H9 (cell line): ENCODE measurements around the gene PHLDB1. TPM values are rescaled to one million over a fixed set of nuclear protein-coding genes. Genes with fewer than 3 reads are reported as not detected.

Source experiments
- DNase-seq: peaks from one replicate; pipeline ENCODE4 v3.0.0-alpha.2; 2017
- H2AFZ ChIP-seq: one replicate; pipeline ENCODE4 v1.6.1; 2013; ENCODE audit warnings: mild to moderate bottlenecking, low read length, control low read depth, moderate library complexity
- H2AK5ac ChIP-seq: 2 replicates; pipeline ENCODE4 v1.6.1; 2013; ENCODE audit warnings: low read length, control low read depth, mixed read lengths; ENCODE audit not compliant: insufficient read length
- H2BK120ac ChIP-seq: one replicate; pipeline ENCODE4 v1.6.1; 2013; ENCODE audit warnings: low read depth, mild to moderate bottlenecking, low read length, control low read depth, inconsistent platforms; ENCODE audit not compliant: poor library complexity, severe bottlenecking
- H2BK12ac ChIP-seq: 2 replicates; pipeline ENCODE4 v1.6.1; 2013; ENCODE audit warnings: low read length, control low read depth, mixed read lengths, low read depth; ENCODE audit not compliant: insufficient read length
- H2BK15ac ChIP-seq: 2 replicates; pipeline ENCODE4 v1.6.1; 2013; ENCODE audit warnings: low read depth, low read length, control low read depth
- H2BK20ac ChIP-seq: one replicate; pipeline ENCODE4 v1.6.1; 2013; ENCODE audit warnings: low read depth, mild to moderate bottlenecking, low read length, control low read depth, inconsistent platforms; ENCODE audit not compliant: poor library complexity, severe bottlenecking
- H2BK5ac ChIP-seq: 2 replicates; pipeline ENCODE4 v1.6.1; 2013; ENCODE audit warnings: low read length, control low read depth, mixed read lengths; ENCODE audit not compliant: insufficient read length
- H3K14ac ChIP-seq: 2 replicates; pipeline ENCODE4 v1.6.1; 2013; ENCODE audit warnings: low read length, control low read depth; ENCODE audit not compliant: insufficient read depth
- H3K18ac ChIP-seq: 2 replicates; pipeline ENCODE4 v1.6.1; 2013; ENCODE audit warnings: low read depth, mild to moderate bottlenecking, mixed read lengths, low read length, control low read depth; ENCODE audit not compliant: insufficient read length
- H3K23ac ChIP-seq: 2 replicates; pipeline ENCODE4 v1.6.1; 2013; ENCODE audit warnings: low read length, control low read depth, mixed read lengths, low read depth; ENCODE audit not compliant: insufficient read length
- H3K23me2 ChIP-seq: 2 replicates; pipeline ENCODE4 v1.6.1; 2013; ENCODE audit warnings: low read depth, mild to moderate bottlenecking, mixed read lengths, low read length, control low read depth; ENCODE audit not compliant: insufficient read length, poor library complexity, severe bottlenecking
- H3K27ac ChIP-seq: 2 replicates; pipeline ENCODE4 v1.5.1; 2013; ENCODE audit warnings: low read length, control low read depth, mixed read lengths, low read depth; ENCODE audit not compliant: insufficient read length
- H3K27me3 ChIP-seq: 2 replicates; pipeline ENCODE4 v1.6.1; 2013; ENCODE audit warnings: low read length, control low read depth, inconsistent platforms; ENCODE audit not compliant: insufficient read depth
- H3K4ac ChIP-seq: 2 replicates; pipeline ENCODE4 v1.6.1; 2013; ENCODE audit warnings: low read depth, mild to moderate bottlenecking, control low read depth, inconsistent platforms, low read length, moderate library complexity
- H3K4me1 ChIP-seq: 2 replicates; pipeline ENCODE4 v1.6.1; 2013; ENCODE audit warnings: low read length, control low read depth, inconsistent platforms; ENCODE audit not compliant: insufficient read depth
- H3K4me2 ChIP-seq: 2 replicates; pipeline ENCODE4 v1.6.1; 2013; ENCODE audit warnings: low read length, control low read depth, mixed read lengths; ENCODE audit not compliant: insufficient read length, insufficient read depth
- H3K56ac ChIP-seq: 2 replicates; pipeline ENCODE4 v1.6.1; 2013; ENCODE audit warnings: low read depth, mild to moderate bottlenecking, mixed read lengths, low read length, control low read depth; ENCODE audit not compliant: insufficient read length
- H3K79me1 ChIP-seq: 2 replicates; pipeline ENCODE4 v1.6.1; 2013; ENCODE audit warnings: low read depth, mild to moderate bottlenecking, moderate library complexity, low read length, control low read depth, inconsistent platforms; ENCODE audit not compliant: insufficient read depth, poor library complexity, severe bottlenecking
- H3K79me2 ChIP-seq: 2 replicates; pipeline ENCODE4 v1.6.1; 2013; ENCODE audit warnings: low read length, control low read depth, inconsistent platforms; ENCODE audit not compliant: insufficient read depth
- H3K9ac ChIP-seq: 2 replicates; pipeline ENCODE4 v1.6.1; 2013; ENCODE audit warnings: low read length, control low read depth, mixed read lengths; ENCODE audit not compliant: insufficient read length; ENCODE audit errors: extremely low read depth
- H3K9me3 ChIP-seq: one replicate; pipeline ENCODE4 v1.6.1; 2013; ENCODE audit warnings: low read depth, low read length, inconsistent platforms; ENCODE audit not compliant: control insufficient read depth
- H3T11ph ChIP-seq: one replicate; pipeline ENCODE4 v1.6.1; 2013; ENCODE audit warnings: mild to moderate bottlenecking, low read length, control low read depth, inconsistent platforms
- H4K20me1 ChIP-seq: one replicate; pipeline ENCODE4 v1.6.1; 2013; ENCODE audit not compliant: control insufficient read depth, insufficient read length, insufficient read depth
- H4K5ac ChIP-seq: 2 replicates; pipeline ENCODE4 v1.6.1; 2013; ENCODE audit warnings: low read depth, mild to moderate bottlenecking, mixed read lengths, low read length, control low read depth; ENCODE audit not compliant: insufficient read length
- H4K8ac ChIP-seq: replicated peaks from 2 replicates; pipeline ENCODE4 v1.6.1; 2013; ENCODE audit warnings: low read length, control low read depth, mixed read lengths, low read depth; ENCODE audit not compliant: insufficient read length
- H4K91ac ChIP-seq: 2 replicates; pipeline ENCODE4 v1.6.1; 2013; ENCODE audit warnings: low read depth, mild to moderate bottlenecking, moderate library complexity, mixed read lengths, low read length, control low read depth; ENCODE audit not compliant: insufficient read length
- H3K27ac Mint-ChIP-seq, 3 experiments: 2 replicates in 2 of 3; 3 replicates in 1 of 3; pipeline ENCODE4 v1.8.0; 2020 to 2021; ENCODE audit warnings: mixed read lengths in 3 of 3, mild to moderate bottlenecking in 1 of 3, moderate library complexity in 1 of 3
- H3K27me3 Mint-ChIP-seq: 2 replicates; pipeline ENCODE4 v1.8.0; 2021; ENCODE audit warnings: low read depth, mild to moderate bottlenecking, moderate library complexity, mixed read lengths
- H3K36me3 Mint-ChIP-seq, 3 experiments: 2 replicates in 2 of 3; 3 replicates in 1 of 3; pipeline ENCODE4 v1.8.0; 2020 to 2021; ENCODE audit warnings: low read depth in 3 of 3, mixed read lengths in 3 of 3; ENCODE audit not compliant: insufficient read depth in 1 of 3
- H3K4me1 Mint-ChIP-seq, 2 experiments: 2 replicates each; pipeline ENCODE4 v1.8.0; 2020; ENCODE audit warnings: mixed read lengths in 2 of 2
- H3K4me3 Mint-ChIP-seq, 2 experiments: 2 replicates in 1 of 2; 3 replicates in 1 of 2; pipeline ENCODE4 v1.8.0; 2020 to 2021; ENCODE audit warnings: mild to moderate bottlenecking in 2 of 2, mixed read lengths in 2 of 2, moderate library complexity in 1 of 2
- H3K9me3 Mint-ChIP-seq, 2 experiments: 2 replicates in 1 of 2; 3 replicates in 1 of 2; pipeline ENCODE4 v1.8.0; 2020; ENCODE audit warnings: mild to moderate bottlenecking in 2 of 2, mixed read lengths in 2 of 2, moderate library complexity in 1 of 2
- CTCF ChIP-seq: fragments of 200-600 bp; sonication (generic); conservative IDR thresholded peaks from 3 replicates; pipeline ENCODE4 v1.8.0; 2021; ENCODE audit warnings: antibody characterized with exemption, mild to moderate bottlenecking
- WGBS: extraction: QIAGEN DNeasy Blood & Tissue Kit; methylation state at CpG from one replicate; pipeline ENCODE4 v1.1.7; 2013; ENCODE audit warnings: missing lambda C conversion rate, low lambda C conversion rate, mixed read lengths; ENCODE audit not compliant: insufficient read length; ENCODE audit errors: extremely low coverage; 5-methylcytosine and 5-hydroxymethylcytosine counted together
- total RNA-seq: library from RNA; stranded (reverse); gene quantifications from 2 replicates; pipeline ENCODE4 v1.2.1, GENCODE V29; 2021

Gene PHLDB1
- total RNA-seq, 1 experiment from 2014 or later, result 56.0 TPM

GRCh38 chr11:118659953-118660680, 52.7 kb downstream of the PHLDB1 start:
- Histone ChIP-seq H3K4me2 (no peak overlapping the region), H2BK12ac (no peak overlapping the region), H3T11ph (no peak overlapping the region), H3K18ac (no peak overlapping the region), H3K27me3 (no peaks in the 10 kb centered on the region; the same call in 1 of the 2 replicates), H3K56ac (no peak overlapping the region), H3K9me3 (no peaks in the 10 kb centered on the region), H2BK5ac (no peak overlapping the region), H4K8ac (no peak overlapping the region), H2BK15ac (no peak overlapping the region), H4K20me1 (peaks cover 2% of the 10 kb centered on the region), H4K91ac (no peak overlapping the region), H3K4me1 (peaks cover 3% of the 10 kb centered on the region; the same call in 1 of the 2 replicates), H2BK20ac (no peak overlapping the region), H4K5ac (no peak overlapping the region), H3K14ac (no peak overlapping the region), H3K23ac (no peak overlapping the region), H2BK120ac (no peak overlapping the region), H3K4ac (no peak overlapping the region), H3K27ac (no peak overlapping the region), H3K23me2 (no peaks in the 10 kb centered on the region), H2AK5ac (no peak overlapping the region), H3K9ac (no peak overlapping the region), H3K79me1 (no peaks in the 10 kb centered on the region), H3K79me2 (no peaks in the 10 kb centered on the region), H2AFZ (no peak overlapping the region)
- no peaks in the 10 kb centered on the region for H3K9me3 Mint-ChIP-seq
- H3K27me3 Mint-ChIP-seq, result peaks cover 1% of the 10 kb centered on the region
- H3K36me3 Mint-ChIP-seq, result peaks cover 2 to 21% (median 20%) of the 10 kb centered on the region in 3 experiments; a peak in 5 of 7 replicates
- H3K4me1 Mint-ChIP-seq, result peaks cover 45 to 47% of the 10 kb centered on the region in 2 experiments
- no peak for DNase-seq
- H3K27ac Mint-ChIP-seq, result no peak overlapping the region
- peak overlapping the region in 1 of 2 experiments; percentile 56; a peak in 2 of 5 replicates for H3K4me3 Mint-ChIP-seq
- no peak for TF ChIP-seq CTCF
- WGBS, result no CpG with 5 or more reads among the region's 14 CpGs
